OCI-LY1 (cell line): ENCODE results near the gene DCDC1.

Source experiments
- H2AFZ ChIP-seq: fragments of 200-600 bp; sonication (generic), shearing (Covaris generic); 2 replicates; pipeline ENCODE4 v1.6.0; 2014; ENCODE audit warnings: antibody characterized with exemption, mild to moderate bottlenecking, low read length
- H3F3A ChIP-seq: fragments of 200-600 bp; sonication (generic), shearing (Covaris generic); 2 replicates; pipeline ENCODE4 v1.6.0; 2014; ENCODE audit warnings: mild to moderate bottlenecking, antibody characterized with exemption, low read length, moderate library complexity; ENCODE audit not compliant: insufficient read depth
- H3K27ac ChIP-seq: fragments of 200-600 bp; sonication (generic); 2 replicates; pipeline ENCODE4 v1.5.1; 2014; ENCODE audit warnings: low read length, mixed run types, mild to moderate bottlenecking, low read depth; ENCODE audit not compliant: poor library complexity, severe bottlenecking
- H3K27me3 ChIP-seq: fragments of 200-600 bp; sonication (generic); 2 replicates; pipeline ENCODE4 v1.6.0; 2014; ENCODE audit warnings: antibody characterized with exemption, mild to moderate bottlenecking, low read length, moderate library complexity; ENCODE audit not compliant: insufficient read depth
- H3K36me3 ChIP-seq: fragments of 200-600 bp; sonication (generic); 2 replicates; pipeline ENCODE4 v1.6.1; 2014; ENCODE audit warnings: mild to moderate bottlenecking, antibody characterized with exemption, low read length, moderate library complexity, mixed read lengths; ENCODE audit not compliant: insufficient read depth
- H3K4me1 ChIP-seq: fragments of 200-600 bp; sonication (generic); 2 replicates; pipeline ENCODE4 v1.5.1; 2014; ENCODE audit warnings: mild to moderate bottlenecking, low read length, moderate library complexity; ENCODE audit not compliant: insufficient read depth, severe bottlenecking
- H3K4me2 ChIP-seq: fragments of 200-600 bp; sonication (generic), shearing (Covaris generic); 2 replicates; pipeline ENCODE4 v1.6.1; 2014; ENCODE audit warnings: low read length
- H3K4me3 ChIP-seq: fragments of 200-600 bp; sonication (generic); 2 replicates; pipeline ENCODE4 v1.5.1; 2014; ENCODE audit warnings: low read length, low read depth, mild to moderate bottlenecking, mixed read lengths; ENCODE audit not compliant: poor library complexity, severe bottlenecking
- H3K79me2 ChIP-seq: fragments of 200-600 bp; shearing (Covaris generic); 2 replicates; pipeline ENCODE4 v1.6.1; 2016; ENCODE audit warnings: mixed run types, low read length, mixed read lengths; ENCODE audit not compliant: insufficient read depth
- H3K9ac ChIP-seq: fragments of 200-600 bp; sonication (generic), shearing (Covaris generic); 2 replicates; pipeline ENCODE4 v1.6.1; 2014; ENCODE audit warnings: mild to moderate bottlenecking, low read length, mixed read lengths
- H3K9me2 ChIP-seq: fragments of 200-600 bp; sonication (generic), shearing (Covaris generic); 2 replicates; pipeline ENCODE4 v1.6.1; 2014; ENCODE audit warnings: low read depth, mild to moderate bottlenecking, low read length, mixed read lengths
- H3K9me3 ChIP-seq: fragments of 200-600 bp; shearing (Covaris generic); 2 replicates; pipeline ENCODE4 v1.6.1; 2014; ENCODE audit warnings: low read length, mixed read lengths
- H4K20me1 ChIP-seq: fragments of 200-600 bp; sonication (generic), shearing (Covaris generic); 2 replicates; pipeline ENCODE4 v1.6.0; 2016; ENCODE audit warnings: mild to moderate bottlenecking, low read length; ENCODE audit not compliant: insufficient read depth
- EZH2 ChIP-seq: fragments of 200-600 bp; sonication (generic), shearing (Covaris generic); IDR thresholded peaks from 2 replicates; pipeline ENCODE4 v1.8.0; 2017; ENCODE audit warnings: borderline replicate concordance, mixed run types, mild to moderate bottlenecking, antibody characterized with exemption, low read length, moderate library complexity, mixed read lengths
- TF ChIP-seq, protein P1 (sequence below): fragments of 200-600 bp; sonication (generic), shearing (Covaris generic); IDR thresholded peaks from 2 replicates; pipeline ENCODE4 v1.5.1; 2017; ENCODE audit warnings: mild to moderate bottlenecking, antibody characterized with exemption, low read length, moderate library complexity, mixed read lengths

DCDC1 gene

DNA sequence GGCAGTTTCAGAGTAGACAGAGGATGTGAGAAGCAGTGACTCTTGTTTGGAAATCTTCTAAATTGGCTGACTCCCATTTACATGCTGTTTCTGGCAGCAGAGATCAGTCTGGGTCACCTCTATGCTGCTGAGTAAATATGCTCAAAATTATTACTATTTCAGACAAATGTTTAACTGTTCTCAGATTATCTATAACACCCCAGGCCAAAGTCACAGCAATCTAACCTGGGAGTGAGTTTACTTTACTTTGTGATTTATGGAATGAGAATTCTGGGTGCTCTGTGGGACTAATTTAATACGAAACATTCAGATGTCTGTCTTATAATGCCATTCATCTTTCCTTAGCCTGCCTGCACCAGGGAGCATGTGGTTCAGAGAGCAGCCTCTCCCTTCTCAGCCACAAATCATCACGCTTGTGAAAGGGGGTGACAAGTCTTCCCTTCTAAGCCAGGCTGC is 500.9 kb downstream of the DCDC1 start:
- Histone ChIP-seq H3K36me3 (no peaks in the 10 kb centered on the region), H3K9me3 (no peaks in the 10 kb centered on the region), H3F3A (no peaks in the 10 kb centered on the region), H3K4me2 (no peak overlapping the region), H3K9ac (no peak overlapping the region), H3K4me1 (no peaks in the 10 kb centered on the region), H2AFZ (no peak overlapping the region), H3K4me3 (no peak overlapping the region), H3K9me2 (no peaks in the 10 kb centered on the region), H3K27ac (no peak overlapping the region), H4K20me1 (no peaks in the 10 kb centered on the region), H3K79me2 (no peaks in the 10 kb centered on the region), H3K27me3 (no peaks in the 10 kb centered on the region)
- TF ChIP-seq EZH2: no peak
- TF ChIP-seq, protein P1, sequence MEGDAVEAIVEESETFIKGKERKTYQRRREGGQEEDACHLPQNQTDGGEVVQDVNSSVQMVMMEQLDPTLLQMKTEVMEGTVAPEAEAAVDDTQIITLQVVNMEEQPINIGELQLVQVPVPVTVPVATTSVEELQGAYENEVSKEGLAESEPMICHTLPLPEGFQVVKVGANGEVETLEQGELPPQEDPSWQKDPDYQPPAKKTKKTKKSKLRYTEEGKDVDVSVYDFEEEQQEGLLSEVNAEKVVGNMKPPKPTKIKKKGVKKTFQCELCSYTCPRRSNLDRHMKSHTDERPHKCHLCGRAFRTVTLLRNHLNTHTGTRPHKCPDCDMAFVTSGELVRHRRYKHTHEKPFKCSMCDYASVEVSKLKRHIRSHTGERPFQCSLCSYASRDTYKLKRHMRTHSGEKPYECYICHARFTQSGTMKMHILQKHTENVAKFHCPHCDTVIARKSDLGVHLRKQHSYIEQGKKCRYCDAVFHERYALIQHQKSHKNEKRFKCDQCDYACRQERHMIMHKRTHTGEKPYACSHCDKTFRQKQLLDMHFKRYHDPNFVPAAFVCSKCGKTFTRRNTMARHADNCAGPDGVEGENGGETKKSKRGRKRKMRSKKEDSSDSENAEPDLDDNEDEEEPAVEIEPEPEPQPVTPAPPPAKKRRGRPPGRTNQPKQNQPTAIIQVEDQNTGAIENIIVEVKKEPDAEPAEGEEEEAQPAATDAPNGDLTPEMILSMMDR: no peak

DNA sequence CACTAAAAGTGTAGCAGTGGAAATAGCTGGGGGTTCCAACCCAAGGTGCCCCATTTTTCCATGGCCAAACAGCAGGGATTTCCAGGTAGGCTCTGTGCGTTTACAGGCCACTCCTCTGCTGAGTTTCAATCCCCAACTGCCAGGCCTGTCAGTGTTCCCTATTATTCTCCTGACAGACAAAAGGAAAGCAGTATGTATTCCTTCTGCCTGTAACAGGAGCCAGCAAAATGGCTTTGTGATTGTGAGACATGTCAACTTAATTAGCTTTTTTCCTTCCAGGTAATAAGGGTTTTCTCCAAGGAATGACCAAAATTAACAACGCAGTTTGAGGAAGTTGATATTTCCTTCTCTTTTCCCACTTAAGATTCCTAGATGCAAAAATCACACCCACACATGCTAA is 506.3 kb downstream of the DCDC1 start:
- Histone ChIP-seq H3K27ac (no peak overlapping the region), H3K9me2 (no peaks in the 10 kb centered on the region), H2AFZ (no peak overlapping the region), H3K36me3 (no peaks in the 10 kb centered on the region), H3K79me2 (no peaks in the 10 kb centered on the region), H3K9me3 (no peaks in the 10 kb centered on the region), H3K4me2 (no peak overlapping the region), H3F3A (no peaks in the 10 kb centered on the region), H3K9ac (no peak overlapping the region), H4K20me1 (no peaks in the 10 kb centered on the region), H3K4me3 (no peak overlapping the region), H3K27me3 (no peaks in the 10 kb centered on the region), H3K4me1 (no peaks in the 10 kb centered on the region)
- TF ChIP-seq EZH2: no peak
- TF ChIP-seq, protein P1: no peak

DNA sequence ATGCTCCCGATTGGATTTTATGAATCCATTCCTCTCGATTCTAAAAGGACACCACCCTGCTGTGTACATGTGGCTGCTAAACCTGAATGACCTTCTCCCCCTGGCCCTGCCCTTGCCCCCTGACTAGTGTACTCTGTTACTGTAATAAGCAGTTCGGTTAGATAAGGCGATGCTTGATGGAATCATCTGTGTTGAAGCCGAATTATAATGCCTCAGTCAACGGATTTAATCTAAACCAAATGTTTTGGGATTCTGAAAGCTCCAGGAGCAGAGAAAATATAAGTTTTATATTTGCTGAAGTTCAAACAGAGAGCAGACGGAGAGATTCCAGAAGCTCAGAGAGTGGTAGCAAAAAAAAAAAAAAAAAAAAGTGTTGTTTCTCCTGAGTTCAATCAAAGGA is 508.0 kb downstream of the DCDC1 start:
- no peaks in the 10 kb centered on the region for H4K20me1 ChIP-seq
- no peaks in the 10 kb centered on the region for H3F3A ChIP-seq
- H3K27me3 ChIP-seq: no peaks in the 10 kb centered on the region

More for the DNA sequence above, 508.0 kb downstream of the DCDC1 start:
- Histone ChIP-seq H3K27ac (no peak overlapping the region), H3K4me1 (no peaks in the 10 kb centered on the region), H3K9me2 (no peaks in the 10 kb centered on the region), H3K9me3 (no peaks in the 10 kb centered on the region), H2AFZ (no peak overlapping the region), H3K4me3 (no peak overlapping the region), H3K36me3 (no peaks in the 10 kb centered on the region), H3K9ac (no peak overlapping the region), H3K4me2 (no peak overlapping the region), H3K79me2 (no peaks in the 10 kb centered on the region)
- no peak for TF ChIP-seq EZH2
- TF ChIP-seq, protein P1: no peak
